GM12878 (cell line): ENCODE measurements around the gene ADAMTS1. TPM values are rescaled to one million over a fixed set of nuclear protein-coding genes. Genes with fewer than 3 reads are reported as not detected.

Experiments used
- ATAC-seq: fragments of 200-7000 bp; cut with Tn5 transposase; 3 replicates; pipeline ENCODE4 v1.9.1; 2020; ENCODE audit warnings: mild to moderate bottlenecking, moderate library complexity
- BruUV-seq: library from RNA; stranded (reverse); fragments of 400-500 nt; replicated peaks from 2 replicates; lab custom pipeline; 2021; lab: Mats Ljungman, UMichigan
- CTCF ChIA-PET: fragments of 300-600 bp; sonication (Branson Sonifier 250); formaldehyde crosslinking; extraction: SDS; loops from one replicate; lab custom pipeline; 2021; ENCODE audit warnings: inconsistent platforms; lab: Yijun Ruan, JAX
- POLR2A ChIA-PET: fragments of 350-600 bp; formaldehyde crosslinking; extraction: SDS; loops from one replicate; lab custom pipeline; 2021; ENCODE audit warnings: inconsistent platforms; lab: Charles Lee
- RAD21 ChIA-PET: fragments of 300-600 bp; sonication (Branson Sonifier 250); formaldehyde crosslinking; loops from one replicate; lab custom pipeline; 2023; ENCODE audit warnings: antibody characterized with exemption; ENCODE audit not compliant: unreplicated experiment; lab: Charles Lee
- SMC1A ChIA-PET: fragments of 300-600 bp; sonication (Branson Sonifier 250); formaldehyde crosslinking; loops from one replicate; lab custom pipeline; 2023; ENCODE audit not compliant: unreplicated experiment, uncharacterized antibody; lab: Charles Lee
- DNase-seq: peaks from one replicate; pipeline ENCODE4 v3.0.0-alpha.2; 2011; ENCODE audit warnings: low read depth, low spot score
- FAIRE-seq: peaks from 3 replicates; lab custom pipeline; 2011; peaks lifted over from hg19 to GRCh38; lab: Jason Lieb, UNC
- H2AFZ ChIP-seq: 2 replicates; pipeline ENCODE4 v1.6.0; 2011; ENCODE audit warnings: low read depth, low read length, control low read depth; ENCODE audit not compliant: control insufficient read depth
- H3K27ac ChIP-seq: 2 replicates; pipeline ENCODE4 v1.5.1; 2011; ENCODE audit warnings: control low read depth; ENCODE audit not compliant: control insufficient read depth, insufficient read depth
- H3K27me3 ChIP-seq, 2 experiments: replicated peaks in 1 of 2; 2 replicates each; pipeline versions ENCODE4 v1.6.0 to v1.6.1; 2011; ENCODE audit warnings: low read length in 1 of 2; ENCODE audit not compliant: control insufficient read depth in 2 of 2, insufficient read depth in 2 of 2
- H3K36me3 ChIP-seq, 2 experiments: 2 replicates each; pipeline ENCODE4 v1.5.1; 2011; ENCODE audit warnings: low read length in 1 of 2; ENCODE audit not compliant: control insufficient read depth in 2 of 2, insufficient read depth in 2 of 2
- H3K4me1 ChIP-seq: 2 replicates; pipeline ENCODE4 v1.6.1; 2011; ENCODE audit warnings: mild to moderate bottlenecking, low read length, moderate library complexity, mixed read lengths; ENCODE audit not compliant: control insufficient read depth, insufficient read depth
- H3K4me2 ChIP-seq: 2 replicates; pipeline ENCODE4 v1.6.0; 2011; ENCODE audit warnings: control low read depth; ENCODE audit not compliant: control insufficient read depth, insufficient read depth
- H3K4me3 ChIP-seq: fragments of 200-600 bp; sonication (generic); 2 replicates; pipeline ENCODE4 v1.5.1; 2016
- H3K79me2 ChIP-seq: 2 replicates; pipeline ENCODE4 v1.6.0; 2011; ENCODE audit warnings: low read length; ENCODE audit not compliant: control insufficient read depth, insufficient read depth
- H3K9ac ChIP-seq: 2 replicates; pipeline ENCODE4 v1.8.0; 2011; ENCODE audit warnings: low read length, control low read depth, mixed read lengths; ENCODE audit not compliant: control insufficient read depth, insufficient read depth
- H3K9me3 ChIP-seq: replicated peaks from 3 replicates; pipeline ENCODE4 v1.5.1; 2011; ENCODE audit warnings: mild to moderate bottlenecking, low read length; ENCODE audit not compliant: control insufficient read depth, insufficient read depth
- H4K20me1 ChIP-seq: 2 replicates; pipeline ENCODE4 v1.6.0; 2011; ENCODE audit not compliant: control insufficient read depth, insufficient read depth
- BACH1 ChIP-seq: fragments of 450-650 bp; IDR thresholded peaks from 2 replicates; pipeline ENCODE4 v1.6.1; 2017; ENCODE audit warnings: mild to moderate bottlenecking, borderline replicate concordance
- CBFB ChIP-seq: IDR thresholded peaks from 2 replicates; pipeline ENCODE4 v1.6.1; 2016; ENCODE audit warnings: antibody characterized with exemption, low read depth
- FOS ChIP-seq: IDR thresholded peaks from 3 replicates; pipeline ENCODE4 v1.6.1; 2011; ENCODE audit warnings: borderline replicate concordance; ENCODE audit not compliant: insufficient read length; ENCODE audit errors: extremely low read depth
- FOXK2 ChIP-seq: fragments of 450-650 bp; IDR thresholded peaks from 2 replicates; pipeline ENCODE4 v1.6.1; 2017; ENCODE audit warnings: mild to moderate bottlenecking, moderate library complexity
- JUND ChIP-seq: IDR thresholded peaks from 2 replicates; pipeline ENCODE4 v1.6.1; 2012; ENCODE audit warnings: low read depth, mild to moderate bottlenecking, low read length, improper control_type of control experiment, moderate library complexity
- MEF2B ChIP-seq: fragments of 450-650 bp; IDR thresholded peaks from 2 replicates; pipeline ENCODE4 v1.6.1; 2018; ENCODE audit warnings: mild to moderate bottlenecking, moderate library complexity; ENCODE audit not compliant: partially characterized antibody, poor library complexity, severe bottlenecking
- MTA2 ChIP-seq: fragments of 450-650 bp; IDR thresholded peaks from 2 replicates; pipeline ENCODE4 v1.6.1; 2016; ENCODE audit warnings: low read depth, mild to moderate bottlenecking, moderate library complexity
- POLR2AphosphoS2 ChIP-seq: IDR thresholded peaks from 2 replicates; pipeline ENCODE4 v1.6.1; 2011; ENCODE audit warnings: low read depth, mild to moderate bottlenecking, low read length, improper control_type of control experiment, moderate library complexity
- RAD51 ChIP-seq: fragments of 450-650 bp; IDR thresholded peaks from 2 replicates; pipeline ENCODE4 v1.6.1; 2016; ENCODE audit warnings: moderate library complexity, mild to moderate bottlenecking, inconsistent platforms
- RCOR1 ChIP-seq: conservative IDR thresholded peaks from 2 replicates; pipeline ENCODE4 v1.6.1; 2012; ENCODE audit warnings: low read depth, low read length, improper control_type of control experiment
- SREBF1 ChIP-seq: IDR thresholded peaks from 2 replicates; pipeline ENCODE4 v1.6.1; 2012; ENCODE audit warnings: mild to moderate bottlenecking, low read length
- STAT1 ChIP-seq: fragments of 450-650 bp; conservative IDR thresholded peaks from 2 replicates; pipeline ENCODE4 v1.6.1; 2014; ENCODE audit warnings: antibody characterized with exemption, mild to moderate bottlenecking
- TBL1XR1 ChIP-seq: IDR thresholded peaks from 2 replicates; pipeline ENCODE4 v1.6.1; 2012; ENCODE audit warnings: low read depth, low read length, improper control_type of control experiment
- ZNF207 ChIP-seq: fragments of 450-650 bp; IDR thresholded peaks from 2 replicates; pipeline ENCODE4 v1.6.1; 2014; ENCODE audit warnings: antibody characterized with exemption, mild to moderate bottlenecking, borderline replicate concordance
- WGBS: methylation state at CpG from one replicate; pipeline ENCODE4 v1.1.6; 2016; ENCODE audit warnings: low lambda C conversion rate; ENCODE audit not compliant: insufficient replicate concordance, insufficient coverage; ENCODE audit errors: missing lambda C conversion rate; 5-methylcytosine and 5-hydroxymethylcytosine counted together
- in situ Hi-C: fragments of 300-500 bp; cut with MboI; formaldehyde crosslinking; loops from 9 replicates; pipeline ENCODE4 v1.14.3; 2018; ENCODE audit warnings: mixed read lengths
- intact Hi-C: fragments of 100-400 bp; cut with micrococcal nuclease; formaldehyde crosslinking; loops from one replicate; pipeline ENCODE4 v1.14.2; 2022; ENCODE audit not compliant: unreplicated experiment
- polyA plus RNA-seq, 11 experiments: library from polyadenylated mRNA; depleted of rRNA in 4 of 11; unstranded in 6 of 11; stranded (reverse) in 5 of 11; fragments of >200 nt; fragmentation: Nextera tagmentation in 4 of 11; fragmentation: Illumina TruSeq in 1 of 11; extraction: Ambion mirVana in 4 of 11; extraction: Trizol in 1 of 11; gene quantifications; 1 replicate in 1 of 11; 2 replicates in 10 of 11; pipeline versions ENCODE4 v1.2.1 to v1.2.3, GENCODE V29; 2011 to 2016; ENCODE audit warnings: inconsistent platforms in 2 of 11, missing spikeins in 2 of 11, low read depth in 1 of 11
- total RNA-seq, 4 experiments: library from RNA; depleted of rRNA in 3 of 4; stranded (reverse); fragments of >200 nt in 3 of 4; fragmentation: Illumina TruSeq in 1 of 4; extraction: Trizol in 1 of 4; gene quantifications; 2 replicates each; pipeline versions ENCODE4 v1.2.1 to v1.2.3, GENCODE V29; 2013 to 2021
- TF ChIP-seq, protein P1 (sequence below): fragments of 450-650 bp; IDR thresholded peaks from 2 replicates; pipeline ENCODE4 v1.6.1; 2018; ENCODE audit warnings: mild to moderate bottlenecking, low read depth, moderate library complexity; ENCODE audit not compliant: partially characterized antibody
- TF ChIP-seq, protein P2 (sequence below): fragments of 450-650 bp; IDR thresholded peaks from 2 replicates; pipeline ENCODE4 v1.6.1; 2017; ENCODE audit warnings: low read depth, mild to moderate bottlenecking, moderate library complexity
- TF ChIP-seq, protein P3 (sequence below), 3 experiments: IDR thresholded peaks in 2 of 3; conservative IDR thresholded peaks in 1 of 3; 2 replicates each; pipeline ENCODE4 v1.5.1; 2011; ENCODE audit warnings: low read depth in 3 of 3, low read length in 3 of 3, mild to moderate bottlenecking in 3 of 3, control low read depth in 2 of 3, moderate library complexity in 2 of 3, inconsistent platforms in 1 of 3, mixed read lengths in 1 of 3; ENCODE audit not compliant: control insufficient read depth in 2 of 3, insufficient read depth in 1 of 3; ENCODE audit errors: extremely low read depth in 1 of 3
- TF ChIP-seq, protein P4 (sequence below): fragments of 450-650 bp; conservative IDR thresholded peaks from 2 replicates; pipeline ENCODE4 v1.6.1; 2017; ENCODE audit warnings: mild to moderate bottlenecking, moderate library complexity

Gene ADAMTS1
- total and polyA plus RNA-seq, 10 of the 15 experiments (the other 5 are each of a cell fraction or from before 2014, with no cell fraction given): 0.06 to 0.21 (median 0.08) TPM; not detected in 6

DNA sequence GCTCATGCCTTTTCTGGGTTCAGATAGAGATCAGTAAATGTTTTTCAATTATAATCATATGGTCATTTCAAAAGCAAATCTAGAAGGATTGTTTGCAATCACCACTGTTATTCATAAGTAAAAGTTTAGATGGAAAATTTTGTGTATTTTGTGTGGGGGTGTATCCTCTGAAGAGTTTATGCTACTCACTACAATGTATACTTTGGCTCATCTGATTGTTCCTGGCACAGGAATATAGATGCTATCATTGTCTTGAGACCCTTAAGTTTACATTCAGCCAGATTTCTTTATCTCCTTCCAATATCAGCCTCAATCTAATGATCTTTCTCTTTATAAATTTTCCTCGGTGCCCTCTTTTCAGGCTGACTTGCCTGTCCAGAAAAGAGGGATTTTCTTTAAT is 33.0 kb downstream of the ADAMTS1 start:
- ChIA-PET SMC1A (no interaction called here), RAD21 (no interaction called here), CTCF (no interaction called here), POLR2A (no interaction called here)
- Histone ChIP-seq H3K4me3 (no peak overlapping the region), H3K9ac (no peak overlapping the region), H2AFZ (no peak overlapping the region), H3K36me3 (no peaks in the 10 kb centered on the region), H3K9me3 (no peaks in the 10 kb centered on the region), H3K79me2 (no peaks in the 10 kb centered on the region), H3K27ac (no peak overlapping the region), H4K20me1 (no peaks in the 10 kb centered on the region), H3K4me1 (no peaks in the 10 kb centered on the region), H3K27me3 (no peaks in the 10 kb centered on the region), H3K4me2 (no peak overlapping the region)
- DNase-seq (no peak), ATAC-seq (no peak), FAIRE-seq (no peak)
- WGBS: 27% methylated on average over 1 of the region's 1 CpG
- intact Hi-C loops: no loop called here
- no TSS peak for BruUV-seq
- in situ Hi-C loops: no loop called here
- TF ChIP-seq RCOR1: no peak
- no peak for TF ChIP-seq ZNF207
- no peak for TF ChIP-seq POLR2AphosphoS2
- no peak for TF ChIP-seq MEF2B
- TF ChIP-seq CBFB: no peak
- TF ChIP-seq STAT1: no peak
- TF ChIP-seq RAD51: no peak
- no peak for TF ChIP-seq JUND
- no peak for TF ChIP-seq BACH1
- TF ChIP-seq, protein P1, sequence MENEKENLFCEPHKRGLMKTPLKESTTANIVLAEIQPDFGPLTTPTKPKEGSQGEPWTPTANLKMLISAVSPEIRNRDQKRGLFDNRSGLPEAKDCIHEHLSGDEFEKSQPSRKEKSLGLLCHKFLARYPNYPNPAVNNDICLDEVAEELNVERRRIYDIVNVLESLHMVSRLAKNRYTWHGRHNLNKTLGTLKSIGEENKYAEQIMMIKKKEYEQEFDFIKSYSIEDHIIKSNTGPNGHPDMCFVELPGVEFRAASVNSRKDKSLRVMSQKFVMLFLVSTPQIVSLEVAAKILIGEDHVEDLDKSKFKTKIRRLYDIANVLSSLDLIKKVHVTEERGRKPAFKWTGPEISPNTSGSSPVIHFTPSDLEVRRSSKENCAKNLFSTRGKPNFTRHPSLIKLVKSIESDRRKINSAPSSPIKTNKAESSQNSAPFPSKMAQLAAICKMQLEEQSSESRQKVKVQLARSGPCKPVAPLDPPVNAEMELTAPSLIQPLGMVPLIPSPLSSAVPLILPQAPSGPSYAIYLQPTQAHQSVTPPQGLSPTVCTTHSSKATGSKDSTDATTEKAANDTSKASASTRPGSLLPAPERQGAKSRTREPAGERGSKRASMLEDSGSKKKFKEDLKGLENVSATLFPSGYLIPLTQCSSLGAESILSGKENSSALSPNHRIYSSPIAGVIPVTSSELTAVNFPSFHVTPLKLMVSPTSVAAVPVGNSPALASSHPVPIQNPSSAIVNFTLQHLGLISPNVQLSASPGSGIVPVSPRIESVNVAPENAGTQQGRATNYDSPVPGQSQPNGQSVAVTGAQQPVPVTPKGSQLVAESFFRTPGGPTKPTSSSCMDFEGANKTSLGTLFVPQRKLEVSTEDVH: no peak
- TF ChIP-seq, protein P2, sequence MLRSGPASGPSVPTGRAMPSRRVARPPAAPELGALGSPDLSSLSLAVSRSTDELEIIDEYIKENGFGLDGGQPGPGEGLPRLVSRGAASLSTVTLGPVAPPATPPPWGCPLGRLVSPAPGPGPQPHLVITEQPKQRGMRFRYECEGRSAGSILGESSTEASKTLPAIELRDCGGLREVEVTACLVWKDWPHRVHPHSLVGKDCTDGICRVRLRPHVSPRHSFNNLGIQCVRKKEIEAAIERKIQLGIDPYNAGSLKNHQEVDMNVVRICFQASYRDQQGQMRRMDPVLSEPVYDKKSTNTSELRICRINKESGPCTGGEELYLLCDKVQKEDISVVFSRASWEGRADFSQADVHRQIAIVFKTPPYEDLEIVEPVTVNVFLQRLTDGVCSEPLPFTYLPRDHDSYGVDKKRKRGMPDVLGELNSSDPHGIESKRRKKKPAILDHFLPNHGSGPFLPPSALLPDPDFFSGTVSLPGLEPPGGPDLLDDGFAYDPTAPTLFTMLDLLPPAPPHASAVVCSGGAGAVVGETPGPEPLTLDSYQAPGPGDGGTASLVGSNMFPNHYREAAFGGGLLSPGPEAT: no peak
- TF ChIP-seq, protein P3, sequence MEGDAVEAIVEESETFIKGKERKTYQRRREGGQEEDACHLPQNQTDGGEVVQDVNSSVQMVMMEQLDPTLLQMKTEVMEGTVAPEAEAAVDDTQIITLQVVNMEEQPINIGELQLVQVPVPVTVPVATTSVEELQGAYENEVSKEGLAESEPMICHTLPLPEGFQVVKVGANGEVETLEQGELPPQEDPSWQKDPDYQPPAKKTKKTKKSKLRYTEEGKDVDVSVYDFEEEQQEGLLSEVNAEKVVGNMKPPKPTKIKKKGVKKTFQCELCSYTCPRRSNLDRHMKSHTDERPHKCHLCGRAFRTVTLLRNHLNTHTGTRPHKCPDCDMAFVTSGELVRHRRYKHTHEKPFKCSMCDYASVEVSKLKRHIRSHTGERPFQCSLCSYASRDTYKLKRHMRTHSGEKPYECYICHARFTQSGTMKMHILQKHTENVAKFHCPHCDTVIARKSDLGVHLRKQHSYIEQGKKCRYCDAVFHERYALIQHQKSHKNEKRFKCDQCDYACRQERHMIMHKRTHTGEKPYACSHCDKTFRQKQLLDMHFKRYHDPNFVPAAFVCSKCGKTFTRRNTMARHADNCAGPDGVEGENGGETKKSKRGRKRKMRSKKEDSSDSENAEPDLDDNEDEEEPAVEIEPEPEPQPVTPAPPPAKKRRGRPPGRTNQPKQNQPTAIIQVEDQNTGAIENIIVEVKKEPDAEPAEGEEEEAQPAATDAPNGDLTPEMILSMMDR (IDR thresholded peaks at IDR 0.05 in 2 of 3, conservative IDR thresholded peaks at IDR 0.05 in 1 of 3; ENCODE audit: control insufficient read depth in 2 of 3, extremely low read depth in 1 of 3, insufficient read depth in 1 of 3, low read depth in 3 of 3, low read length in 3 of 3): no peak
- TF ChIP-seq TBL1XR1: no peak
- TF ChIP-seq, protein P4, sequence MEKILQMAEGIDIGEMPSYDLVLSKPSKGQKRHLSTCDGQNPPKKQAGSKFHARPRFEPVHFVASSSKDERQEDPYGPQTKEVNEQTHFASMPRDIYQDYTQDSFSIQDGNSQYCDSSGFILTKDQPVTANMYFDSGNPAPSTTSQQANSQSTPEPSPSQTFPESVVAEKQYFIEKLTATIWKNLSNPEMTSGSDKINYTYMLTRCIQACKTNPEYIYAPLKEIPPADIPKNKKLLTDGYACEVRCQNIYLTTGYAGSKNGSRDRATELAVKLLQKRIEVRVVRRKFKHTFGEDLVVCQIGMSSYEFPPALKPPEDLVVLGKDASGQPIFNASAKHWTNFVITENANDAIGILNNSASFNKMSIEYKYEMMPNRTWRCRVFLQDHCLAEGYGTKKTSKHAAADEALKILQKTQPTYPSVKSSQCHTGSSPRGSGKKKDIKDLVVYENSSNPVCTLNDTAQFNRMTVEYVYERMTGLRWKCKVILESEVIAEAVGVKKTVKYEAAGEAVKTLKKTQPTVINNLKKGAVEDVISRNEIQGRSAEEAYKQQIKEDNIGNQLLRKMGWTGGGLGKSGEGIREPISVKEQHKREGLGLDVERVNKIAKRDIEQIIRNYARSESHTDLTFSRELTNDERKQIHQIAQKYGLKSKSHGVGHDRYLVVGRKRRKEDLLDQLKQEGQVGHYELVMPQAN: no peak
- no peak for TF ChIP-seq FOS
- TF ChIP-seq FOXK2: no peak
- no peak for TF ChIP-seq SREBF1
- TF ChIP-seq MTA2: no peak
